Calu3 (cell line): Measurements from ENCODE around the gene METTL24. TPM values are rescaled to one million over a fixed set of nuclear protein-coding genes. Genes with fewer than 3 reads are reported as not detected.

Source experiments
- BruUV-seq: library from RNA; stranded (reverse); fragments of 400-500 nt; replicated peaks from 2 replicates; lab custom pipeline; 2021; lab: Mats Ljungman, UMichigan
- CTCF ChIA-PET: fragments of 300-600 bp; sonication (Branson Sonifier 250); formaldehyde crosslinking; loops from one replicate; lab custom pipeline; 2022; ENCODE audit warnings: antibody characterized with exemption; lab: Charles Lee
- DNase-seq: peaks from one replicate; pipeline ENCODE4 v3.0.0; 2022
- H3K27ac Mint-ChIP-seq: one replicate; pipeline ENCODE4 v1.8.0; 2022; ENCODE audit warnings: mixed read lengths; ENCODE audit not compliant: unreplicated experiment
- H3K27me3 Mint-ChIP-seq: one replicate; pipeline ENCODE4 v1.8.0; 2022; ENCODE audit warnings: mixed read lengths; ENCODE audit not compliant: unreplicated experiment
- H3K36me3 Mint-ChIP-seq: one replicate; pipeline ENCODE4 v1.8.0; 2022; ENCODE audit warnings: mild to moderate bottlenecking, moderate library complexity, mixed read lengths; ENCODE audit not compliant: insufficient read depth, unreplicated experiment
- H3K4me1 Mint-ChIP-seq: one replicate; pipeline ENCODE4 v1.8.0; 2022; ENCODE audit warnings: mild to moderate bottlenecking, low read depth, mixed read lengths; ENCODE audit not compliant: unreplicated experiment
- H3K4me3 Mint-ChIP-seq: one replicate; pipeline ENCODE4 v1.8.0; 2022; ENCODE audit warnings: mild to moderate bottlenecking, low read depth, moderate library complexity, mixed read lengths; ENCODE audit not compliant: unreplicated experiment
- H3K9me3 Mint-ChIP-seq: one replicate; pipeline ENCODE4 v1.8.0; 2022; ENCODE audit warnings: low read depth, mixed read lengths; ENCODE audit not compliant: unreplicated experiment
- intact Hi-C: fragments of 100-400 bp; cut with micrococcal nuclease; formaldehyde crosslinking; loops from one replicate; pipeline ENCODE4 v1.10.0; 2022; ENCODE audit not compliant: unreplicated experiment
- total RNA-seq: library from RNA; stranded (reverse); gene quantifications from 2 replicates; pipeline ENCODE4 v1.2.3, GENCODE V29; 2022
- TF ChIP-seq, protein P1 (sequence below): fragments of 200-600 bp; IDR thresholded peaks from one replicate; pipeline ENCODE4 v1.8.0; 2022; ENCODE audit warnings: antibody characterized with exemption; ENCODE audit not compliant: unreplicated experiment

METTL24 gene
- total RNA-seq, 1 experiment from 2014 or later = not detected

DNA sequence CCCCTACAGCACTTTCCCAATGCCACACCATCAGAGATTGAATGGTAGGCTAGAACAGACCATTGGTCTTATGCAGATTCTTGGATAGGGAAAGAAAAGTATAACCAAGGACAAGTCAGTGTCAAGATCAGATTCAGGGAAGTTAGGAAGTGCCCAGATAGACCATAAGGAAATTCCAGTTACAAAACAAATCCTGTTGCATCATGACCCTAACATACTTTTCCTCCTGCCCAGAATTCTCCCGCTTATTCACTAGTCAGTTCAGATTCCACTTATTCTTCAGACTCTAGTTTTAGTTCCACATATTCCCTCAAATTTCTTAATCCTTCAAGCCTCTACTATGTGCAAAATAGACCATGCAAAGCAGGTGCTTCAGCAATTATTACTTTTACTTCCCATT lies 20.7 kb downstream of the METTL24 start:
- DNase-seq = no peak
- no peak overlapping the region for H3K4me3 Mint-ChIP-seq
- no peaks in the 10 kb centered on the region for H3K4me1 Mint-ChIP-seq
- TF ChIP-seq, protein P1, sequence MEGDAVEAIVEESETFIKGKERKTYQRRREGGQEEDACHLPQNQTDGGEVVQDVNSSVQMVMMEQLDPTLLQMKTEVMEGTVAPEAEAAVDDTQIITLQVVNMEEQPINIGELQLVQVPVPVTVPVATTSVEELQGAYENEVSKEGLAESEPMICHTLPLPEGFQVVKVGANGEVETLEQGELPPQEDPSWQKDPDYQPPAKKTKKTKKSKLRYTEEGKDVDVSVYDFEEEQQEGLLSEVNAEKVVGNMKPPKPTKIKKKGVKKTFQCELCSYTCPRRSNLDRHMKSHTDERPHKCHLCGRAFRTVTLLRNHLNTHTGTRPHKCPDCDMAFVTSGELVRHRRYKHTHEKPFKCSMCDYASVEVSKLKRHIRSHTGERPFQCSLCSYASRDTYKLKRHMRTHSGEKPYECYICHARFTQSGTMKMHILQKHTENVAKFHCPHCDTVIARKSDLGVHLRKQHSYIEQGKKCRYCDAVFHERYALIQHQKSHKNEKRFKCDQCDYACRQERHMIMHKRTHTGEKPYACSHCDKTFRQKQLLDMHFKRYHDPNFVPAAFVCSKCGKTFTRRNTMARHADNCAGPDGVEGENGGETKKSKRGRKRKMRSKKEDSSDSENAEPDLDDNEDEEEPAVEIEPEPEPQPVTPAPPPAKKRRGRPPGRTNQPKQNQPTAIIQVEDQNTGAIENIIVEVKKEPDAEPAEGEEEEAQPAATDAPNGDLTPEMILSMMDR = no peak
- intact Hi-C loops = no loop called here
- CTCF ChIA-PET = no interaction called here
- BruUV-seq = no TSS peak
- peaks cover 41% of the 10 kb centered on the region for H3K27me3 Mint-ChIP-seq
- H3K9me3 Mint-ChIP-seq = no peaks in the 10 kb centered on the region
- H3K36me3 Mint-ChIP-seq = no peaks in the 10 kb centered on the region
- no peak overlapping the region for H3K27ac Mint-ChIP-seq

DNA sequence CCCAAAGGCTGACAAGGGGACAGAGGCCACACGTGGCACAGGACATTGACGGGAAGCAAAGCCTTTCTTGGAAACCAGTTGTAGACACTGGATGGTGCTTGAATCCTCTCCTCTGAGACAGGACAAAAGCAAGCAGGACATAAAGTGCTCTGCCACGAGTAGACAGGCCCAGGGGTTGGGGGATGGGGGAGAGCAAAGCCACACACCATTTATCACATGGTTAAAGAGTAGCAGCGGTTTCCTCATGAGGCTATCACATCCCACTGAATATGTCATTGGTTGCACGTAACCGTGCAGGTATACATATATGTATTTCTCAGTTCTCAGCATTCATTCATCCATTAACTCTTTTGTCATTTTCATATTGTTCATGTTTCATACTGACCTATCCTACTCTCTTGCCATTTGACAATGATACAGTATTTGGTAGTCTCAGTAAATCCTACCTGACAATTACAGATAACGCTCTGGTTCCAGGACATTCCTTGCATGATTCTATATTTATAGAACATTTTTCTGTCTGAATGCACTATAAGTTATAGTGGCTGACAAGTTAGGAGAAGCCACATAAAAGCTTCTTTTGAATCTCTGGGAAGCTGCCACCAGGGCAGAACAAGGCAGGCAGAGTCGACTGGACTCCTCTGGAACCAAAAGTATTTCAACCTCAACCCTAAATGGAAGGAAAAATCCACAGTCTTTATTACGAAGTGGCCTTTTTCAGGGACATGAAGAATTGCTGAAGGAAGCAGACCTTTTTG lies 23.5 kb downstream of the METTL24 start:
- no peaks in the 10 kb centered on the region for H3K9me3 Mint-ChIP-seq
- no peak overlapping the region for H3K4me3 Mint-ChIP-seq
- TF ChIP-seq, protein P1 = no peak
- H3K4me1 Mint-ChIP-seq = no peaks in the 10 kb centered on the region
- H3K27me3 Mint-ChIP-seq = peaks cover 24% of the 10 kb centered on the region
- CTCF ChIA-PET = interaction anchor here (0.8 kb wide), 1 partner anchor 68 kb away, joined by 5 read pairs; no protein-coding TSS in a partner anchor
- no peaks in the 10 kb centered on the region for H3K36me3 Mint-ChIP-seq
- H3K27ac Mint-ChIP-seq = no peak overlapping the region
- intact Hi-C loops = no loop called here
- no peak for DNase-seq
- BruUV-seq = no TSS peak

DNA sequence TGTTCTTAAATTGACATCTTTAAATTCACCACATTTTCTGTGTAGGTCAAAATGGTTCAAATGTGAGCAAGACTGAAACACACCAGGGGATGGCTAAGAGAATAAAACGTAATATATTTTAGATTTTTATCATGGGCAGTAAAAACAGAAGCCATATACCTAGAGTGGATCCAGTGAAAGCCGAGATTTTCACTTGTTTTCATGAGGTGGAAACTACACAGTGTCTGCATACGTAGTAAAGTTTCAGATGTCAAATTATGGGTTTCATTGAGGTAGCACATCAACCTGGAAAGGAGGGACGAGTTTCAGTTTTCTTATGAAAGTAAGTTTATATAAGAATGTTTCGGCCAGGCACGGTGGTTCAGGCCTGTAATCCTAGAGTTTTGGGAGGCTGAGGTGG lies 25.9 kb downstream of the METTL24 start:
- Mint-ChIP-seq H3K36me3 (no peaks in the 10 kb centered on the region), H3K9me3 (no peaks in the 10 kb centered on the region), H3K4me3 (no peak overlapping the region), H3K27me3 (peaks cover 10% of the 10 kb centered on the region), H3K4me1 (no peaks in the 10 kb centered on the region), H3K27ac (no peak overlapping the region)
- DNase-seq = no peak
- CTCF ChIA-PET = no interaction called here
- intact Hi-C loops = no loop called here
- TF ChIP-seq, protein P1 = no peak
- BruUV-seq = no TSS peak

DNA sequence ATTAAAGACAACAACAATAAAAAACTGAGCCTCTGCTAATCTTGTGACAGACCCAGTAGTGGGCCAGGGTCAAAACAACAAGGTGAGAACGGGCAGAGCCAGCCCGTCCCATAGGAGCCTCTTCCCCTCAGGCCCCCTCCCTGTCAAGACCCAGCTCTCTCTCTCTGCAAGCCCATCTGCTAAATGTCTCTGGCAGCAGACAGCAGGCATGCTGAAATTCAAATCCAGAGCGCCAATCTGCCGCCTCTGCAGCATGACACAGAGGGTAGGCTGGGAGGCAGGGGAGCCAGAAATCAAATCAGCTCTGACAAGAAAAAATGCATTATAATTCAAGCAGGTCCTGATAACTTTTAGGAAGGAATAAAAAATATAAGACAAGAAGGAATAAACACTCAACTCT lies 26.3 kb downstream of the METTL24 start:
- intact Hi-C loops = no loop called here
- TF ChIP-seq, protein P1 = no peak
- no TSS peak for BruUV-seq
- CTCF ChIA-PET = interaction anchor here (0.7 kb wide), 1 partner anchor 1707 kb away, joined by 3 read pairs; no protein-coding TSS in a partner anchor
- Mint-ChIP-seq H3K4me3 (no peak overlapping the region), H3K27ac (no peak overlapping the region), H3K36me3 (no peaks in the 10 kb centered on the region), H3K27me3 (peaks cover 6% of the 10 kb centered on the region), H3K9me3 (no peaks in the 10 kb centered on the region), H3K4me1 (no peaks in the 10 kb centered on the region)
- no peak for DNase-seq
